ENCODE measurements around the gene GNAI2.

The GNAI2 gene

GRCh38 chr3:50235716-50236483 is at the start of gene GNAI2:
Gene GNAI2 (plus strand): TSS chr3:50236204. CDS start chr3:50236336, 132 bp downstream.
- peak; percentile 97 for DNase-seq (ENCODE audit: low read depth)
- TF ChIP-seq CTCF (IDR thresholded peaks at IDR 0.05; ENCODE audit: control insufficient read depth, extremely low read depth, insufficient read depth): no peak
- H3K4me3 ChIP-seq (ENCODE audit: low read depth, low read length): peak within 1 kb of the TSS; percentile 68

DNA sequence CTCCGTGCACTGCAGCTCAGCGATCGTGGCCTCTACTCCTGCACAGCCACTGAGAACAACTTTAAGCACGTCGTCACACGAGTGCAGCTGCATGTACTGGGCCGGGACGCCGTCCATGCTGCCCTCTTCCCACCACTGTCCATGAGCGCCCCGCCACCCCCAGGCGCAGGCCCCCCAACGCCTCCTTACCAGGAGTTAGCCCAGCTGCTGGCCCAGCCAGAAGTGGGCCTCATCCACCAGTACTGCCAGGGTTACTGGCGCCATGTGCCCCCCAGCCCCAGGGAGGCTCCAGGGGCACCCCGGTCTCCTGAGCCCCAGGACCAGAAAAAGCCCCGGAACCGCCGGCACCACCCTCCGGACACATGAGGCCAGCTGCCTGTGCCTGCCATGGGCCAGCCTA is 48.3 kb upstream of the GNAI2 start:
- TF ChIP-seq CTCF (IDR thresholded peaks at IDR 0.05; ENCODE audit: control insufficient read depth, extremely low read depth, insufficient read depth): no peak
- no peak overlapping the region for H3K4me3 ChIP-seq (ENCODE audit: low read depth, low read length)
- DNase-seq (ENCODE audit: low read depth): no peak

DNA sequence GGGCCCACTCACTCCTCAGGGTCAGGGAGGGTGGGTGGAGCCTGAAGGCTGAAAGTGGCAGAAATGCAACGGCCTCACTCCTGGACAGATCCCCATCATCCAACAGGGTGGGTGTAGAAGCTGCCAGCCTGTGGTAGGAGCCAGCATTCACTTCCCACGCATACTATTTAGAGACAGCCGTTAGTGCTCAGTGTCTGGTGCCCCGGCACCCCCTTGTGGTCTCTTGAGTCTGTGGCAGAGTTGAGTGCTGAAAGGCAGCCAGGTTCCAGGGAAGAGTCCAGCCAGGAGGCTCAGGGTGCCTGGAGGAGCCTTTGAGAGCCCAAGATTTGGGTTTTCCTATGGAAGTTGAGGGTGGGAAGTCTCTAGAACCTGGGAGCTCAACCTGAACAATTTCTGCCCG is 46.7 kb upstream of the GNAI2 start:
- H3K4me3 ChIP-seq (ENCODE audit: low read depth, low read length): no peak overlapping the region
- peak; percentile 89 for TF ChIP-seq CTCF (IDR thresholded peaks at IDR 0.05; ENCODE audit: control insufficient read depth, extremely low read depth, insufficient read depth)
- peak; percentile 44 for DNase-seq (ENCODE audit: low read depth)

DNA sequence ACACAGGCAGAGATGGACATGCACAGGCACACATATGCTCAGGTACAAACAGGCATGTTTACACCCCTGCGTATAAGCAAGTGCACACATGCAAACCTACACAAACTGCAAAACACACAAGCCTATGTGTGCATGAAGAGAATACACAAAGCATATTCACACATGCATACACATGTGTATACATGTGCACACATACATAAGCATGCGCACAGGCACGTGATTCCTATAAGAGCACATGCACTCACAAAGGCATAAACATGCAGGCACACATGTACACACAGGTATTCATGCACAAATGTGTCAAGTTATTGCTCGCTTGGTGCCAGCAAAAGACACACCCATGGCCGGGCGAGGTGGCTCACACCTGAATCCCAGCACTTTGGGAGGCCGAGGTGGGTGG is 46.0 kb upstream of the GNAI2 start:
- no peak for TF ChIP-seq CTCF (IDR thresholded peaks at IDR 0.05; ENCODE audit: control insufficient read depth, extremely low read depth, insufficient read depth)
- no peak for DNase-seq (ENCODE audit: low read depth)
- no peak overlapping the region for H3K4me3 ChIP-seq (ENCODE audit: low read depth, low read length)

DNA sequence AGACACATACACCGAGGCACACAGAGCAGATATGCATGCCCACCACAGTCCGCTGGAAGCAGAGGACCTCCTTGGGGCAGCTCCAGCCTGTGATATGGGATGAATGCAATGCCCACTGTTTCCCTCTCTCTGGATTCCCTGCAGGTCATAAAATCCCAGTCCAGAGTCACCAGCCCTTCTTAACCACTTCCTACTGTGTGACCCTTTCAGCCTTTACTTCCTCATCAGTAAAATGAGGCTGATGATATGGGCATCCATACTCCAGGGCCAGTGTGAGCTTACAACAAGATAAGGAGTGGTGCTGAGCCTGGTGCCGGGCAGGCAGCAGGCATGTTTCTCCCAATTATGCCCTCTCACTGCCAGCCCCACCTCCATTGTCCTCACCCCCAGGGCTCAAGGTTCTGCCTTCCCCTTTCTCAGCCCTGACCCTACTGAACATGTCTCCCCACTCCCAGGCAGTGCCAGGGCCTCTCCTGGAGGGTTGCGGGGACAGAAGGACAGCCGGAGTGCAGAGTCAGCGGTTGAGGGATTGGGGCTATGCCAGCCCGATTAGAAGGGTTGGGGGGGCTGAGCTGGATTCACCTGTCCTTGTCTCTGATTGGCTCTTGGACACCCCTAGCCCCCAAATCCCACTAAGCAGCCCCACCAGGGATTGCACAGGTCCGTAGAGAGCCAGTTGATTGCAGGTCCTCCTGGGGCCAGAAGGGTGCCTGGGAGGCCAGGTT is 44.9 kb upstream of the GNAI2 start, which contains the start of gene GNAT1:
TSS of gene GNAT1 (plus strand) at position 675 of the 725 bp plus-strand sequence. CDS start 116 bp downstream, outside the sequence.
- no peak within 1 kb of the TSS for H3K4me3 ChIP-seq (ENCODE audit: low read depth, low read length)
- no peak for TF ChIP-seq CTCF (IDR thresholded peaks at IDR 0.05; ENCODE audit: control insufficient read depth, extremely low read depth, insufficient read depth)
- DNase-seq (ENCODE audit: low read depth): no peak

GRCh38 chr3:50192124-50192523 is 43.9 kb upstream of the GNAI2 start:
- DNase-seq (ENCODE audit: low read depth): no peak
- TF ChIP-seq CTCF (IDR thresholded peaks at IDR 0.05; ENCODE audit: control insufficient read depth, extremely low read depth, insufficient read depth): no peak
- no peak overlapping the region for H3K4me3 ChIP-seq (ENCODE audit: low read depth, low read length)
